GM21367 (cell line): Measurements from ENCODE around the gene TNFSF4.
"Not testable (repeated sequence)": the region's sequence is repeated elsewhere in the genome, so short reads cannot be mapped to it uniquely, and the experiment has no call there.

Source experiments
- ATAC-seq: cut with Tn5 transposase; IDR thresholded peaks from one replicate; pipeline ENCODE4 v1.9.1; 2021; ENCODE audit not compliant: unreplicated experiment

Gene TNFSF4

GRCh38 chr1:173168941-173169340, 38.2 kb downstream of the TNFSF4 start:
- no peak for ATAC-seq

GRCh38 chr1:173164686-173165085, 42.4 kb downstream of the TNFSF4 start:
- ATAC-seq: no peak

DNA sequence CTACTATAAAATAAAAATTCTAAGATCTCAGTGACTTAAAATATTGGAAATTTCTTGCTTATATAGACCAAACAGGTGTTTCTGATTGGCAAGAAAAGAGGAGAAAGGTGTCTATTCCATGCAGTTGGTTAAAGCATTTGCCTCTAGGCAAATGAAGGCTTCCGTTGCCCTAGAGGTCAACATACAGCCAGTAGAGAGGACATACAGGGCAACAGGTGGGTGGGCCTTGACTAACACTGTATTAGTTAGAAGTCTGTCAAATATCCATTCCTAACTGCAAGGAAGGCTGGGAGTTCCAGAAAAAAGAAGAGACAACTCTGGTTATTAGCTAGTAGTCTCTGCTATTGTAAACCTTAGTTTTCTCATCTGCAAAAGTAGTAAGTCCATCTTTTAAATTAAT, 43.0 kb downstream of the TNFSF4 start:
- ATAC-seq: no peak

GRCh38 chr1:173163222-173163621, 43.9 kb downstream of the TNFSF4 start:
- ATAC-seq: no peak

DNA sequence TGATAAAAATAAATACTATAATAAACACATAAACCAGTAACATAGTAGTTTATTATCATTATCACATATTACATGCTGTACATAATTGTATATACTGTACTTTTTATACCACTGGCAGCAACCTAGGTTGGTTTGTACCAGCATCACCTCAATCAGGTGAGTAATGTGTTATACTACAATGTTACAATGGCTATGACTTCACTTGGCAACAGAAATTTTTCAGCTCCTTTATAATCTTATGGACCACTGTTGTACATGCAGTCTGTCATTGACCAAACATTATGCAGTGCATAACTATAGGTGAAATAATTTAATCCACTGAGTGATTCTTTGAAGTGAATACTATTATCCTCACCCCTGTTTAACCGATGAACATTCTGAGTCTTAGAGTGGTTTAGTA, 44.5 kb downstream of the TNFSF4 start:
- no peak for ATAC-seq

GRCh38 chr1:173161510-173162221, 45.5 kb downstream of the TNFSF4 start:
- no peak for ATAC-seq

GRCh38 chr1:173153964-173154363, 53.2 kb downstream of the TNFSF4 start:
- ATAC-seq: not testable (repeated sequence)

DNA sequence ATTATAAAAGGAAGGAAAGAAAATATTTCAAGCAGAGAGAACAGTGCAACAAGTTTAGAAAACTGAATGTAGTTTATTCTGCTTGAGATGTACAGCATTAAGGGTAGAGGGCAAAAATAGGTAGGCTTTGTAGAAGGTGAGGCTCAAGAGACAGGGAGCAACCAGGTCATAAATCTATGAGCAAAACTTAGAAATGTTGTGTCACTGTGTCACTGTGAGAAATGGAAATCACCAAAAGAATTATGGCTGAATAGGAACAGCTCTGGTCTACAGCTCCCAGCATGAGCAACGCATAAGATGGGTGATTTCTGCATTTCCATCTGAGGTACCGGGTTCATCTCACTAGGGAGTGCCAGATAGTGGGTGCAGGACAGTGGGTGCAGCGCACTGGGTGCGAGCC, 53.6 kb downstream of the TNFSF4 start:
- ATAC-seq: no peak

- no peak for ATAC-seq
These were observed 54.5 kb downstream of the TNFSF4 start for GRCh38 chr1:173152598-173152997.

DNA sequence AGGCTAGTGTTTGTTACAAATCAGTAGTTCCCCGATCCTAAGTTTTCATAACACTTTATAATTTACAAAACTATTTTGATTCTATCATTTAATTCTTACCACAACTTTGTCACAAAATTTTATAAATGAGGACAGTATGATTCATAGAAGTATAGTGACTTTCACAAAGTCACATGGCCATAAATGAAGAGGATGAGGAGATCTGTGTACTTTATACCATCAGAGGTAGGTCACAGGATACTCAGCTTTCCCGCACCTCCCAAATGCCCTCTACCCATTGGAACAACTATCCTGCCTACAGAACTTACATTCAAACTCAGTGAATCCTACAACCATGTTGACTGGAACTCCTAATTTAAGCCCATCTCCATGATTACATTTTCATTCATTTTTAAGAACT, 56.3 kb downstream of the TNFSF4 start:
- ATAC-seq: no peak

DNA sequence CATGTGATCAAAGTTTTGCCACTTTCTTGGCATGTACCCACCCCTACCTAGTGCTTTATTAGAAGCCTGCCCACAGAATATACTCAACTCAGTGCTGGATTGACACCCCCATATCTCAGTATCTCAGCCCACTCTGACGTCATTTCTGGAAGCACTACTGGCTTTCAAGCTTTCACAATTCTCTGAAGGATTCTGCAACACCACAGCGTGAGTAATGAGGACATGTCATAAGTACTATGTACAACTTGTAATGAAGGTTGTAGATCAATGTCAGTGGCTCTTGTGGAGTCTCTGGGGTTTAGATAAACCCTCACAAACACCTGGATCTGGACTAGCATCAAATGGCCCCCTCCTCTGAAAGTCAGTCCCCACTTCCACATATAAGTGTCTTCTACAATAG, 57.2 kb downstream of the TNFSF4 start:
- no peak for ATAC-seq

- no peak for ATAC-seq
These were observed 58.2 kb downstream of the TNFSF4 start for GRCh38 chr1:173148971-173149370.

GRCh38 chr1:173148545-173148944, 58.6 kb downstream of the TNFSF4 start:
- ATAC-seq: no peak

- ATAC-seq: no peak
These were observed 66.4 kb downstream of the TNFSF4 start for GRCh38 chr1:173140733-173141132.

DNA sequence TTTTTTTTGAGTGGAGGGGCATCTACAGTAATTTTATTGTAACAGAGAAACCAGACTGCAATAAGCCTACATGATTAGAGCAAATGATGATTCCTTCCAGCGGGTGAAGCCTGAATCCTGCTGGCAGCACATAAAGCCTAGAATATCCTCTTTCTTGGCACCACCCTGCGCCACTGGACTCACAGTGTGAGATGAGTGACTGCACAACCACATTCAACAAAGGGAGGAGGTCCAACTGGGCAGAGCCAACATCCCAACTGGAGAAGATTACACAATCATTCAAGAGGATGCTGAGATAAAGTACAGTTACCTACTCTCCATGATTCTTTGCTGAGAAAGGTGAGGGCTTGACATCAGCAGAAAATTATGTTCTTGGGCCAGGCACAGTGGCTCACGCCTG, 67.4 kb downstream of the TNFSF4 start:
- ATAC-seq: no peak

DNA sequence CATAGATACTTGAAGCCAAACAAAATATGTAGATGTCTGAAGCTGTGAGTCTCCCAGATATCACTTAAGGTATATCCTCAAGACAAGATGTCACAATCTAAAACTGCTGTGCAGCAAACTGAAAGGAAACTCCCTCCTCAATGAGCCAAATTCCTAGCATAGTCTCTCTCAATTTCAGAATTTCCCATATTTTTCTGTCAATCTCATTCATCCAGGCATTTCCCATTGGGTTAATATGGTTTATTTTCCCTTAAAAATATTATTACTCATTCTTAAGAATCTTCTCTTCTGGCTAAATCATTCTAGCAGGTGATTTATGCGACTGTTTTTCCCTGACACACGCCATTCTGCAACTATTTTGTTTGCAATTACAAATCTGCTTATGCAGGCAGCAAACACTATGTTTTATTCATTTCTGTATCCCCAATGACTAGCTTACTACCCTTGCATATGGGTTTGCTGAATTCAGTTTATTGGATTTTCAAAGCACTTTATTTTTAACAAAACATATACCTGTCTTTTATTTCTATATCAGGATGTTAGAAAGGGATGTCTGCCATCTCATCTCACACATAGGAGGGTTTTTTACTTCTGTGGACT, 69.9 kb downstream of the TNFSF4 start:
- ATAC-seq: no peak

GRCh38 chr1:173134800-173135199, 72.3 kb downstream of the TNFSF4 start:
- ATAC-seq: no peak

GRCh38 chr1:173134029-173134428, 73.1 kb downstream of the TNFSF4 start:
- no peak for ATAC-seq
